GM19239 (cell line): Measurements from ENCODE around the gene JSRP1.

Source experiments
- DNase-seq: peaks from one replicate; pipeline ENCODE4 v3.0.0; 2011; ENCODE audit warnings: low spot score; ENCODE audit not compliant: insufficient read length
- FAIRE-seq: peaks from 2 replicates; lab custom pipeline; 2011; peaks lifted over from hg19 to GRCh38; lab: Jason Lieb, UNC

JSRP1 gene

GRCh38 chr19:2224754-2225349 lies 31.4 kb downstream of the JSRP1 start:
- no peak for DNase-seq
- no peak for FAIRE-seq

GRCh38 chr19:2223959-2224358 lies 32.3 kb downstream of the JSRP1 start:
- DNase-seq (peak; percentile 82), FAIRE-seq (peak; percentile 71)

GRCh38 chr19:2223391-2223790 lies 32.8 kb downstream of the JSRP1 start:
- DNase-seq (no peak), FAIRE-seq (no peak)

DNA sequence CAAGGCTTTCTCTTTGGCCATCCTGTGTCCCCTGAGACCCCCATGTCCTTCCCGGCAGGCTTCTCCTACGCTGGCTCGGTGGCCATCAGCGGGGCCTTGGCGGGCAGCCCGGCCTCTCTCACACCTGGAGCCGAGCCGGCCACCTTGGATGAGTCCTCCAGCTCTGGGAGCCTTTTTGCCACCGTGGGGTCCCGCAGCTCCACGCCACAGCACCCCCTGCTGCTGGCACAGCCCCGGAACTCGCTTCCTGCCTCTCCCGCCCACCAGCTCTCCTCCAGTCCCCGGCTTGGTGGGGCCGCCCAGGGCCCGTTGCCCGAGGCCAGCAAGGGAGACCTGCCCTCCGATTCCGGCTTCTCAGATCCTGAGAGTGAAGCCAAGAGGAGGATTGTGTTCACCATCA lies 34.3 kb downstream of the JSRP1 start:
- DNase-seq (no peak), FAIRE-seq (no peak)

DNA sequence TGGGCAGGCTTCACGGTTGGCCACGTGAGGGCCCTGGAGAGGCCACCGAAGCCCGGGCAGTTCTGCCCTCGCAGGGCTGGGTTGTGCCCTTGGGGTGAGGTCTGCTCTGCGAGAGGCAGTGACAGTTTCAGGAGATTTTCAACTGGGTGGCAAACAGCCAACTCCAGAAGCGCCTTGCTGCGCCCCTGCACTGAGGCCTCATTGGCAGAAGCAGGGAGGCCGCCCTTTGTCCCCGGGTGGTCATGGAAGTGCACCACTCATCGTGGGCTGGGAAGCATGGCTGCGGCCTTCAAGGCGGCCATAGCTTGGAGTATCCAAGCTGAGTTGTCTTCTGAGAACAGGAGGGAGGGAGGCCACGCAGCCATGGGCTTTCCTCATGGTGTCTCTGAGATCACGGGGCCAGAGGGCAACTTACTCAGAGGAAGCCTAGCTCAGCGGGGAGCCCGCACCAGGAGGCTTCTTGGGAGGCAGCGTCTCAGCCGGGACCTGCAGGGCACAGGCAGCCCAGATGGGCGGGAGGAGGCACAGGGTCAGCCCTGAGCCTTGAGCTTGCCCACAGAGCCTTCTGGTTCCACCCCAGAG lies 34.9 kb downstream of the JSRP1 start:
- FAIRE-seq (no peak), DNase-seq (no peak)

DNA sequence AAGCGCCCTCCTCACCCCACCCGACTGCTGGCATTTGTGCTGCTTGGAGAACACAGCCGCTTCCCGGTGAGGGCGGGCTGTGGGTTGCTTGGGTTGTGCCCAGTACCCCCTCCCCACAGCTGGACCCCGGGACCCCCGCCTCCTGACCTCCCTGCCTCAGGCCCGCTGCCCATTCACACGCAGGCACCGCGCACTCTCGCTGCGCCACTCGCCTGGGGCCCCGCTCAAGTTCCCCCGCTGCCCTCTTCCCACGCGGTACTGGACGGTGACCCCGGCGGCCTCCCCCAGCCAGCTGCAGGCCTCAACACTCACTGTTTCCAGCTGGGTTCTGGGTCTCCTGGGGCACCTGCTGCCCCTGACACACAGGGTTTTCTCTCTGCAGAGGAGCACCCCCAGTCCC lies 36.5 kb downstream of the JSRP1 start:
- FAIRE-seq (no peak), DNase-seq (no peak)

- FAIRE-seq (no peak), DNase-seq (no peak)
Measured at GRCh38 chr19:2217591-2217990, 38.6 kb downstream of the JSRP1 start.

- DNase-seq = no peak
- FAIRE-seq = no peak
Measured at GRCh38 chr19:2216361-2217225, 39.6 kb downstream of the JSRP1 start.

- DNase-seq = no peak
Measured at GRCh38 chr19:2215281-2215751, 40.9 kb downstream of the JSRP1 start.

GRCh38 chr19:2214251-2214650 lies 42.0 kb downstream of the JSRP1 start:
- DNase-seq (no peak), FAIRE-seq (no peak)

More at GRCh38 chr19:2215281-2215751, 40.9 kb downstream of the JSRP1 start:
- FAIRE-seq = no peak

DNA sequence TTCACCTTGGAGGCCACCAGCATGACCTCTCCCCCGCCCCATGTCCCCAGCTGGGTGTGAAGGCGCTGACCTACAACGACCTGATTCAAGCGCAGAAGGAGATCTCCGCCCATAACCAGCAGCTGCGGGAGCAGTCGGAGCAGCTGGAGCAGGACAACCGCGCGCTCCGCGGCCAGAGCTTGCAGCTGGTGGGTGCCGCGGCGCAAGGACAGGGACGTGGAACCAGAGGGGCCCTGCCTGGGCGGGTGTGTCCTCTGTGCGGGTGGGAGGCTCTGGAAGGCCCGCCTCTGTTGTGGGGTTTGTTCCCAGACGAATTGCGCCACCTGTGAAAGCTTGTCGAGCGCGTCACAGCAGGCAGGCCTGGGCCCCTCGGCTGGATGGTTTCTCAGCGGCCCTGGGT lies 42.4 kb downstream of the JSRP1 start:
- FAIRE-seq (no peak), DNase-seq (no peak)

GRCh38 chr19:2212861-2213711 lies 43.1 kb downstream of the JSRP1 start:
- DNase-seq (no peak), FAIRE-seq (no peak)

DNA sequence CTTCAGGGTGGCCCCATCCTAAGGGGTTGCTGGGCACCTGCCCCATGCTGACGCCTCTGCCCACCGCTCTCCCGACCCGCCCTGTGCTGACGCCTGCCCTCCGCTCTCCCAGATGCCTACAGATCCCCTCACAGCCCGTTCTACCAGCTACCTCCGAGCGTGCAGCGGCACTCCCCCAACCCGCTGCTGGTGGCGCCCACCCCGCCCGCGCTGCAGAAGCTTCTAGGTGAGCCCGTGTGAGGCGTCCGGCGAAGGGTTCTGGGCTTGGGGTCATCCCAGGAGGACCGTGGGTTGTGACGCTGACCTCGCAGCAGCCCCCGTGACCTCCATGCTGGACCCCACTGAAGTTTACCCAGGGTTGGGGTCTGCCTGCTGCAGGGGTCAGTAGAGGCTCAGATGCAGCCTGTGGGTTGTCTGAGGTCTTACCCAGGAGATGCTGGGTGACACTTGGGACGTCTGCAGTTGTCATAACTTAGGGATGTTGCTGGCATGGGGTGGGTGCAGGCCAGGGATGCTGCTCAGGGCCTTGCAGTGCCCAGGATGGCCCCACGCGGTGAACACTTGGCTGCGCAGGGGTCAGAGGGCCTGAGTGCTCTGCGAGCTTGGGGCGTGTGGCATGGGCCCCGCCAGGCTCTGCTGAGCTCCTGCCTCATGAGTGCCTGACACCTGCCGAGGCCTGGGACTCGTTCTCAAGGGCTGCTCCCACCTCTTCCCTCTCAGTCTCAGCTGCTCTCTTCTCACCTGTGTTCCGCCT lies 45.1 kb downstream of the JSRP1 start:
- no peak for DNase-seq
- FAIRE-seq = no peak

DNA sequence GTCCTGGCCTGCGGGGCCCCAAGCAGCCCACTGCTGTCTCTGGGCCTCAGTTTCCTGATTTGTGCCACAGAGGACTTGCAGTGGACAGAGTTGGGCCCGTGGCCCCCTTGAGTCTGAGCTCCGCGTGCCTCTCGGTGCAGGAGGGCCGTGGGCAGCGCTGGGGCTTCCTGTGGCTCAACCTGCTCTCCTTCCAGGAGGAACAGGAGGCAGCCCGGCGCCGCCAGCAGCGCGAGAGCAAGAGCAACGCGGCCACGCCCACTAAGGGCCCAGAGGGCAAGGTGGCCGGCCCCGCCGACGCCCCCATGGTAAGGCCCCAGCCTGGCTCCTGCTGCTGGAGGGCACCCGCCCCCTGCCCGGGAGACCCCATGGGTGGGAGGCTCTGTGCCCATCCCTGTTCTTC lies 46.0 kb downstream of the JSRP1 start:
- FAIRE-seq (no peak), DNase-seq (no peak)

DNA sequence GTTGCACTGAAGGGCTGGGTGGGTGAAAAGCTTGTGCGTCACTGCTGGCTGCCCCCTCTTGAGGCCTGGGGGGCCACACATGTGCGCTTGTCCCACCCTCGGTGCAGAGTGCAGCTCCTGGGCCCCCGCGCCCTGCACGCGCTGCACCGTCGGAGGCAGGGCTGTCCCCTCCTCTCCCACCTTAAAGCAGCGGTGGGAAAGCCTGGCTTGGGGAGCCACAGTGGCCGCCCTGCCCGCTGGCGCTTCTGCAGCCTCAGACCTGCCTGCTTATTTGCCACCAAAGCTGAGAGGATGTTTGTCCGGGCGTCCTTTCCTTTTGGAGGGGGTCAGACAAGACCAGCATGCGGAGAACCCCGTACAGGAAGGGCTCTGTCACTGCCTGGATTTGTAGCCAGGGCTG lies 46.8 kb downstream of the JSRP1 start:
- FAIRE-seq (no peak), DNase-seq (no peak)

DNA sequence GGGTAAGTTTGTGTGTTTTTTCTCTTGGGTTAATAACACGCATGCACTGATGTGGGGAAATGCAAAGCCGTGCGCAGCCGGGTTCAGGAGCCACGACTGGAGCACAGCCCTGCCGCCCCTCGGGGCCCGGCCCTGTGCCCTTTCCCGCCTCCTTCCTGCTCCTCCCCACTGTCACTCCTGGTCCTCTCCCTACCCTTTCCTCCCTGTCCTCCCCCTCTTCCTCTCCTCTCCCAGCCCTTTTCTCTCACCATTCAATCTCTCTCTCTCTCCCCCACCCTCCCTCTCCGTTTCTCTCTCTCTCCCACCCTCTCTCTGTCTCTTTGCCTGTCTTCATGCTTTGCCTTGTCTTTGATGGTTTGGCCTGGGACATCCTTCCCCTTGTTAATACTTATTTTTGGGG lies 47.2 kb downstream of the JSRP1 start:
- DNase-seq = no peak
- no peak for FAIRE-seq

- DNase-seq (peak; percentile 73), FAIRE-seq (no peak)
Measured at GRCh38 chr19:2207991-2208860, 48.0 kb downstream of the JSRP1 start.

DNA sequence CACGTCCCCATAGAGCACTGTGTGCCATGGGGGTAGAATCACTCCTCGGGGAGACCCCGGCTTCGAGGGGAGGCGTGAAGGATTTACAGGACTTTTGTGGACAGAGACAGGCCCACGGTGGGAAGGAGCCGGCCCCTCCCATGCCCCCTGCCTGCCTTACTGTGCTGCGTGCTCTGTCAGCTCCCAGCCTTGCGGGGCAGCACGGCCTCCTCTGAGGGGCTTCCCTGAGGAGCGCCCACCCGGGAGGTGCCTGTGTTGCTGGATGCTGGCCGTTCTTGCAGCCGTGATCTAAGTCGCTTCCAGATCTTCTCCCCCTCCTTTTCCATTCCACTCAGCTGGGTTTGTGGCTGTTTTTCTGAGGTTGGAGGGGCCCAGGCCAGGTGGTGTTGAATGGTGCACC lies 49.2 kb downstream of the JSRP1 start:
- DNase-seq (no peak), FAIRE-seq (no peak)

- no peak for FAIRE-seq
- no peak for DNase-seq
Measured at GRCh38 chr19:2202366-2202765, 53.9 kb downstream of the JSRP1 start.
